Calu3 (cell line): ENCODE data around the gene ATOX1. TPM values are rescaled to one million over a fixed set of nuclear protein-coding genes. Genes with fewer than 3 reads are reported as not detected.

Experiments
- BruUV-seq: library from RNA; stranded (reverse); fragments of 400-500 nt; replicated peaks from 2 replicates; lab custom pipeline; 2021; lab: Mats Ljungman, UMichigan
- CTCF ChIA-PET: fragments of 300-600 bp; sonication (Branson Sonifier 250); formaldehyde crosslinking; loops from one replicate; lab custom pipeline; 2022; ENCODE audit warnings: antibody characterized with exemption; lab: Charles Lee
- DNase-seq: peaks from one replicate; pipeline ENCODE4 v3.0.0; 2022
- H3K27ac Mint-ChIP-seq: one replicate; pipeline ENCODE4 v1.8.0; 2022; ENCODE audit warnings: mixed read lengths; ENCODE audit not compliant: unreplicated experiment
- H3K27me3 Mint-ChIP-seq: one replicate; pipeline ENCODE4 v1.8.0; 2022; ENCODE audit warnings: mixed read lengths; ENCODE audit not compliant: unreplicated experiment
- H3K36me3 Mint-ChIP-seq: one replicate; pipeline ENCODE4 v1.8.0; 2022; ENCODE audit warnings: mild to moderate bottlenecking, moderate library complexity, mixed read lengths; ENCODE audit not compliant: insufficient read depth, unreplicated experiment
- H3K4me1 Mint-ChIP-seq: one replicate; pipeline ENCODE4 v1.8.0; 2022; ENCODE audit warnings: mild to moderate bottlenecking, low read depth, mixed read lengths; ENCODE audit not compliant: unreplicated experiment
- H3K4me3 Mint-ChIP-seq: one replicate; pipeline ENCODE4 v1.8.0; 2022; ENCODE audit warnings: mild to moderate bottlenecking, low read depth, moderate library complexity, mixed read lengths; ENCODE audit not compliant: unreplicated experiment
- H3K9me3 Mint-ChIP-seq: one replicate; pipeline ENCODE4 v1.8.0; 2022; ENCODE audit warnings: low read depth, mixed read lengths; ENCODE audit not compliant: unreplicated experiment
- CTCF ChIP-seq: fragments of 200-600 bp; IDR thresholded peaks from one replicate; pipeline ENCODE4 v1.8.0; 2022; ENCODE audit warnings: antibody characterized with exemption; ENCODE audit not compliant: unreplicated experiment
- intact Hi-C: fragments of 100-400 bp; cut with micrococcal nuclease; formaldehyde crosslinking; loops from one replicate; pipeline ENCODE4 v1.10.0; 2022; ENCODE audit not compliant: unreplicated experiment
- total RNA-seq: library from RNA; stranded (reverse); gene quantifications from 2 replicates; pipeline ENCODE4 v1.2.3, GENCODE V29; 2022

The ATOX1 gene
- total RNA-seq, 1 experiment from 2014 or later, result 239 TPM

GRCh38 chr5:151721812-151722391 lies 36.5 kb downstream of the ATOX1 start:
- H3K9me3 Mint-ChIP-seq, result no peaks in the 10 kb centered on the region
- H3K4me3 Mint-ChIP-seq, result no peak overlapping the region
- CTCF ChIA-PET, result interaction anchor here (0.6 to 1.4 kb wide), 4 partner anchors 17 to 776 kb away, joined by 3 to 6 read pairs (median 4); no protein-coding TSS in a partner anchor
- H3K36me3 Mint-ChIP-seq, result peaks cover 5% of the 10 kb centered on the region
- no peak for TF ChIP-seq CTCF
- BruUV-seq, result no TSS peak
- no peaks in the 10 kb centered on the region for H3K27me3 Mint-ChIP-seq
- DNase-seq, result no peak
- H3K27ac Mint-ChIP-seq, result no peak overlapping the region
- peaks cover 38% of the 10 kb centered on the region for H3K4me1 Mint-ChIP-seq
- intact Hi-C loops, result no loop called here

GRCh38 chr5:151721087-151721646 lies 37.3 kb downstream of the ATOX1 start:
- Mint-ChIP-seq H3K27me3 (no peaks in the 10 kb centered on the region), H3K9me3 (no peaks in the 10 kb centered on the region), H3K4me3 (no peak overlapping the region), H3K36me3 (peaks cover 5% of the 10 kb centered on the region), H3K4me1 (peaks cover 32% of the 10 kb centered on the region), H3K27ac (no peak overlapping the region)
- no peak for DNase-seq
- CTCF ChIA-PET, result interaction anchor here (0.6 to 1.4 kb wide), 6 partner anchors 18 to 349 kb away, joined by 3 to 6 read pairs (median 4); no protein-coding TSS in a partner anchor
- TF ChIP-seq CTCF, result no peak
- no TSS peak for BruUV-seq
- intact Hi-C loops, result no loop called here

- CTCF ChIA-PET, result interaction anchor here (1.2 kb wide), 1 partner anchor 62 kb away, joined by 3 read pairs; no protein-coding TSS in a partner anchor
- no peak for TF ChIP-seq CTCF
- DNase-seq, result no peak
- Mint-ChIP-seq H3K4me3 (no peak overlapping the region), H3K27ac (no peak overlapping the region), H3K36me3 (no peaks in the 10 kb centered on the region), H3K27me3 (no peaks in the 10 kb centered on the region), H3K9me3 (no peaks in the 10 kb centered on the region), H3K4me1 (peaks cover 26% of the 10 kb centered on the region)
- intact Hi-C loops, result no loop called here
- no TSS peak for BruUV-seq
Observed at GRCh38 chr5:151720215-151720614, 38.2 kb downstream of the ATOX1 start.

GRCh38 chr5:151719228-151720000 lies 39.0 kb downstream of the ATOX1 start:
- TF ChIP-seq CTCF, result peak; percentile 65
- intact Hi-C loops, result no loop called here
- Mint-ChIP-seq H3K27ac (no peak overlapping the region), H3K4me1 (peaks cover 26% of the 10 kb centered on the region), H3K9me3 (no peaks in the 10 kb centered on the region), H3K27me3 (no peaks in the 10 kb centered on the region), H3K36me3 (no peaks in the 10 kb centered on the region), H3K4me3 (no peak overlapping the region)
- DNase-seq, result peak; percentile 49
- CTCF ChIA-PET, result interaction anchor here (1.2 kb wide), 1 partner anchor 61 kb away, joined by 3 read pairs; no protein-coding TSS in a partner anchor
- no TSS peak for BruUV-seq
